GM12864 (cell line): ENCODE results near the gene BMERB1.

Experiments used
- DNase-seq: peaks from one replicate; pipeline ENCODE4 v3.0.0-alpha.2; 2011; ENCODE audit warnings: low read depth
- H3K4me3 ChIP-seq: 2 replicates; pipeline ENCODE4 v1.5.1; 2011; ENCODE audit warnings: mild to moderate bottlenecking, low read depth, low read length, control low read depth
- CTCF ChIP-seq: IDR thresholded peaks from 2 replicates; pipeline ENCODE4 v1.5.1; 2011; ENCODE audit warnings: low read depth, mild to moderate bottlenecking, moderate library complexity, low read length, control low read depth, inconsistent platforms; ENCODE audit errors: missing control alignments

Gene BMERB1

GRCh38 chr16:15597822-15598647, 163.6 kb downstream of the BMERB1 start:
- TF ChIP-seq CTCF, result no peak
- no peak overlapping the region for H3K4me3 ChIP-seq
- DNase-seq, result no peak

- no peak overlapping the region for H3K4me3 ChIP-seq
- DNase-seq, result no peak
- TF ChIP-seq CTCF, result no peak
Observed at GRCh38 chr16:15598648-15599190, 164.3 kb downstream of the BMERB1 start.

- DNase-seq, result no peak
- TF ChIP-seq CTCF, result no peak
- no peak overlapping the region for H3K4me3 ChIP-seq
Observed at GRCh38 chr16:15599303-15600070, 165.1 kb downstream of the BMERB1 start.

- H3K4me3 ChIP-seq, result no peak overlapping the region
- no peak for TF ChIP-seq CTCF
- DNase-seq, result no peak
Observed at GRCh38 chr16:15601212-15601879, 167.0 kb downstream of the BMERB1 start.

GRCh38 chr16:15602285-15603044, 168.1 kb downstream of the BMERB1 start:
- no peak overlapping the region for H3K4me3 ChIP-seq
- TF ChIP-seq CTCF, result no peak
- no peak for DNase-seq

- no peak for TF ChIP-seq CTCF
- no peak overlapping the region for H3K4me3 ChIP-seq
- DNase-seq, result no peak
Observed at GRCh38 chr16:15604460-15605440, 170.4 kb downstream of the BMERB1 start.
